GM12878 (cell line): ENCODE data around the gene HSPE1. TPM values are rescaled to one million over a fixed set of nuclear protein-coding genes. Genes with fewer than 3 reads are reported as not detected.

ENCODE experiments used
- E2F4 ChIP-seq: IDR thresholded peaks from 2 replicates; pipeline ENCODE4 v1.6.1; 2012; ENCODE audit warnings: low read depth, low read length, improper control_type of control experiment
- EZH2 ChIP-seq: IDR thresholded peaks from 2 replicates; pipeline ENCODE4 v1.6.1; 2012; ENCODE audit warnings: low read depth, mild to moderate bottlenecking, control low read depth, inconsistent platforms, low read length, borderline replicate concordance; ENCODE audit not compliant: control insufficient read depth
- FOXK2 ChIP-seq: fragments of 450-650 bp; IDR thresholded peaks from 2 replicates; pipeline ENCODE4 v1.6.1; 2017; ENCODE audit warnings: mild to moderate bottlenecking, moderate library complexity
- GATAD2B ChIP-seq: fragments of 450-650 bp; conservative IDR thresholded peaks from 2 replicates; pipeline ENCODE4 v1.6.1; 2017; ENCODE audit warnings: low read depth, mild to moderate bottlenecking, moderate library complexity
- HCFC1 ChIP-seq: fragments of 150-350 bp; IDR thresholded peaks from 2 replicates; pipeline ENCODE4 v1.6.1; 2014; ENCODE audit warnings: low read length
- IRF5 ChIP-seq: fragments of 450-650 bp; IDR thresholded peaks from 2 replicates; pipeline ENCODE4 v1.6.1; 2017; ENCODE audit warnings: borderline replicate concordance
- JUNB ChIP-seq: IDR thresholded peaks from 2 replicates; pipeline ENCODE4 v1.6.1; 2016; ENCODE audit warnings: antibody characterized with exemption, mild to moderate bottlenecking
- KAT2A ChIP-seq: conservative IDR thresholded peaks from 2 replicates; pipeline ENCODE4 v1.6.1; 2011; ENCODE audit warnings: low read depth, low read length; ENCODE audit not compliant: control insufficient read depth
- KLF5 ChIP-seq: fragments of 450-650 bp; IDR thresholded peaks from 2 replicates; pipeline ENCODE4 v1.6.1; 2014; ENCODE audit warnings: mild to moderate bottlenecking; ENCODE audit not compliant: partially characterized antibody
- NFXL1 ChIP-seq: fragments of 450-650 bp; IDR thresholded peaks from 2 replicates; pipeline ENCODE4 v1.6.1; 2017; ENCODE audit warnings: antibody characterized with exemption, mild to moderate bottlenecking, borderline replicate concordance
- NRF1 ChIP-seq: conservative IDR thresholded peaks from 2 replicates; pipeline ENCODE4 v1.6.1; 2011; ENCODE audit warnings: mild to moderate bottlenecking, low read depth, low read length, improper control_type of control experiment
- PRDM15 ChIP-seq: fragments of 450-650 bp; formaldehyde crosslinking; IDR thresholded peaks from 2 replicates; pipeline ENCODE4 v1.4.0; 2020; ENCODE audit warnings: mild to moderate bottlenecking, moderate library complexity
- RELA ChIP-seq: fragments of 450-650 bp; IDR thresholded peaks from 2 replicates; pipeline ENCODE4 v1.8.0; 2014; ENCODE audit warnings: borderline replicate concordance; ENCODE audit not compliant: partially characterized antibody
- RELB ChIP-seq: fragments of 450-650 bp; IDR thresholded peaks from 2 replicates; pipeline ENCODE4 v1.6.1; 2017; ENCODE audit warnings: low read depth, mild to moderate bottlenecking, moderate library complexity
- SUPT20H ChIP-seq: IDR thresholded peaks from 2 replicates; pipeline ENCODE4 v1.6.1; 2011; ENCODE audit warnings: low read depth, mild to moderate bottlenecking, low read length, moderate library complexity, borderline replicate concordance; ENCODE audit not compliant: control insufficient read depth
- ZBTB40 ChIP-seq: fragments of 450-650 bp; IDR thresholded peaks from 2 replicates; pipeline ENCODE4 v1.6.1; 2016; ENCODE audit warnings: mild to moderate bottlenecking, moderate library complexity, borderline replicate concordance
- ZNF274 ChIP-seq: IDR thresholded peaks from one replicate; pipeline ENCODE4 v1.8.0; 2011; ENCODE audit not compliant: insufficient read length, insufficient read depth
- polyA plus RNA-seq, 11 experiments: library from polyadenylated mRNA; depleted of rRNA in 4 of 11; unstranded in 6 of 11; stranded (reverse) in 5 of 11; fragments of >200 nt; fragmentation: Nextera tagmentation in 4 of 11; fragmentation: Illumina TruSeq in 1 of 11; extraction: Ambion mirVana in 4 of 11; extraction: Trizol in 1 of 11; gene quantifications; 1 replicate in 1 of 11; 2 replicates in 10 of 11; pipeline versions ENCODE4 v1.2.1 to v1.2.3, GENCODE V29; 2011 to 2016; ENCODE audit warnings: inconsistent platforms in 2 of 11, missing spikeins in 2 of 11, low read depth in 1 of 11
- total RNA-seq, 4 experiments: library from RNA; depleted of rRNA in 3 of 4; stranded (reverse); fragments of >200 nt in 3 of 4; fragmentation: Illumina TruSeq in 1 of 4; extraction: Trizol in 1 of 4; gene quantifications; 2 replicates each; pipeline versions ENCODE4 v1.2.1 to v1.2.3, GENCODE V29; 2013 to 2021

The HSPE1 gene
- total and polyA plus RNA-seq, 10 of the 15 experiments (the other 5 are each of a cell fraction or from before 2014, with no cell fraction given), result 180 to 1,096 (median 505) TPM

- no peak for TF ChIP-seq PRDM15 (CRISPR knock-in tag)
- TF ChIP-seq SUPT20H, result no peak
- no peak for TF ChIP-seq NFXL1
- peak; percentile 37; the same call in 1 of the 2 replicates for TF ChIP-seq E2F4
- TF ChIP-seq JUNB, result no peak
- TF ChIP-seq ZNF274, result no peak
- peak; percentile 64 for TF ChIP-seq KLF5
- no peak for TF ChIP-seq IRF5
- TF ChIP-seq NRF1, result peak; percentile 56; the same call in 1 of the 2 replicates
- TF ChIP-seq RELB, result peak; percentile 49; the same call in 1 of the 2 replicates
- no peak for TF ChIP-seq EZH2
- peak; percentile 45; the same call in 1 of the 2 replicates for TF ChIP-seq KAT2A
- TF ChIP-seq ZBTB40, result peak; percentile 86
- peak; percentile 67 for TF ChIP-seq HCFC1
- peak; percentile 57 for TF ChIP-seq FOXK2
- TF ChIP-seq RELA, result peak; percentile 91
- peak; percentile 95; the same call in 1 of the 2 replicates for TF ChIP-seq GATAD2B
Observed at GRCh38 chr2:197515739-197516392, 15.7 kb downstream of the HSPE1 start, which contains the start of gene MOB4 (continued).
